HS-5 (cell line): Measurements from ENCODE around the gene BTRC.

Experiments used
- DNase-seq: peaks from one replicate; pipeline ENCODE4 v3.0.0-alpha.2; 2012; ENCODE audit warnings: low read depth

BTRC gene

DNA sequence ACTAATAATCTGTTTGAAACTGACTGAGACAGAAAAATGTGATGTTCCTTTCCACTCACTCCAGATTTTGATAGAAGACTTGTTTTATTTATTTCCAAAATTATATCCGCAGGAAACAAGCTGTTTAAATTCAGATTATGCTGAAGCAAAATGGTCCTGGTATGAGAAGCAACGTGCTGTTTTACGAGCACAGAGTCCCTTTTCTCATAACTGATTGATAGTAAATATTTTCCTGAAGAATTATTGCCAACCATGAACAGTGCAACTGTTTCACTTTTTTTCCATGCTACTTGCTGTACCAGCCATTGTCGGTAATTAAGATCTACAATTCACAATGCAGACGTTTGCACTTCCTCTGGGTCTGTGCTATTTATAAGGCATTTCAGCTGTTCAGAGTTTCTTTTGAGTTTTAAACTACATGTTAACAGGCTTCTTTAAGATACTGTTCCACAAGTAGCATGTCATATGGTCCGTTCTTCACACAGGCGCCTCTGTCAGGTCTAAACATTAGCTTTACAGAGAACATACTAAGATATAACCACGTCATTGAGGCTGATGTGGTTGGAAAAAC, 130.3 kb downstream of the BTRC start:
- no peak for DNase-seq

- DNase-seq = no peak
Measured at GRCh38 chr10:101485207-101485606, 131.2 kb downstream of the BTRC start.

DNA sequence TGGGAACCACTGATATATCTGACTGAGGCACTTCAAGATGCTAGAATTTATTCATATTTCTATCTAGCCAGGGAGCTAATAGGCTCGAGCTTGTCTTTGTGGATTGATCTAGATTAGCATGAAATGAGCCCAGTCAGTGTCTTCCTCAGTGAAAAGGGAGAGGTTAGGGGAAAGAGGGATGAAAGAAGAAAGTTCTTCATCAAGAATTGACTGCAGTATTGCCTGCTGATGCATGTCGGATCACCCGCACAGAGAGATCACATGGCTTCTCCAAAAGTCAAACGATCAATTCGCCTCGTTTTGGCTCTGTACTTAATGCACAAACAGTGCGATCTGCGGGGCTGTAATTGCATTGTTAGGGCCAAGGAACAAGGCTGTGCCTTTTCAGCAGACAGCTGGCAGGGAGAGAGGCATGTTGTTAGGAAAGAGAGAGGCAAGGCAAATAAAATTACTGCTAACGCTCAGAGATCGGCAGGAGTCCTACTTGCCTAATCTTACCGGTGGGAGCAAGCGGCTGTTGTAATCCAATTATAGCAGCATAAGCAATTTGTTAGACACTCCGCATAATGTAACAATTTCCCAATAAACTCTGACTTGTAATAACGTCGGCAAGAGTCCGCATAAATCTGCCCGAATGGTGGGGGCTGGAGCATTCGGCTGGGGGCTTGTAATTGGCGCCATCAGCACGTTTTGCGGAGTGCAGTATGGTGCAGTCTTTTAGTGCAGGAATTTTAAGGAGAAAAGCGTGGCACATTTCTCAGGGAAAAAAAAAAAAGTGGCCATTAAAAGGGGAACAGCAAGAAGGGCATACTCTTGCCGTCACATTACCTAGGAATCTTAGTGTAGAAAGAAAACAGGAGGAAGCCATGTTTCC, 132.0 kb downstream of the BTRC start:
- DNase-seq = no peak

DNA sequence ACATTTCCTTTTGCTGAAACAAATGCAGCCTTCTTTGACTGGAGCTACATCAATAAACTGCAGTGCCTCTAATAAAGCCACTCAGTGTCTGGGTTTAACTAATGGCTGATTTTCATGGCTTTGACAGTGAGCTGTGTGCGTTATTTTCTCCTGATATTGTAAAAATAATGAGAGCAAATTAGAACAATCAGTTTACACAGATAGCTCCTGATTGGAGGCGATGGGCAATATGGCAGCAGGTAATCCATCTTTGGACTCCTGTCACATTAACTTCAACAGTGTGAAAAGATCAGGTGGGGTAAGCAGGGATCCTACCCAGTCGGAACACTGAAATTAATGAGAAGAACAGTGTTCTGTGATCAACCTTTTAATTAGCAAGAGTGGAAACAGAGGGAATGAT, 133.4 kb downstream of the BTRC start:
- DNase-seq = no peak

- DNase-seq = no peak
Measured at GRCh38 chr10:101489355-101489754, 135.4 kb downstream of the BTRC start.

DNA sequence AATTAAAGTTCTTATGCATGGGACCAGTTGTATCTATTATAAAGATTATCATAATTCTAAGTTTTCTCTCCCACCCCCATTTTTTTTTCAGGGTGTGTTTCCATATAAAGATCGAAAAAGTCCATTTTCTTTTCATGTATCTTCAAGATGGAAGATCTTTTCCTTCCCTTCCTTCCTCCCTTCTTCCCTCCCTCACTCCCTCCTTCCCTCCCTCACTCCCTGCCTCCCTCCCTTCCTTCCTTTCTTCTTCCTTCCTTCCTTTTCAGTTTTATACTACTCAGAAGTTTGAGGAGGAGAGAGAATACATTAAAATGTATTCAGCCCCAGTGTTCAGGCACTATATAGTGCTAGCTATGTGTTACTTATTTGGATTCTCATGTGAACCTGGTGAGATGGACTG, 136.1 kb downstream of the BTRC start:
- DNase-seq = no peak

GRCh38 chr10:101492205-101492604, 138.2 kb downstream of the BTRC start:
- no peak for DNase-seq

DNA sequence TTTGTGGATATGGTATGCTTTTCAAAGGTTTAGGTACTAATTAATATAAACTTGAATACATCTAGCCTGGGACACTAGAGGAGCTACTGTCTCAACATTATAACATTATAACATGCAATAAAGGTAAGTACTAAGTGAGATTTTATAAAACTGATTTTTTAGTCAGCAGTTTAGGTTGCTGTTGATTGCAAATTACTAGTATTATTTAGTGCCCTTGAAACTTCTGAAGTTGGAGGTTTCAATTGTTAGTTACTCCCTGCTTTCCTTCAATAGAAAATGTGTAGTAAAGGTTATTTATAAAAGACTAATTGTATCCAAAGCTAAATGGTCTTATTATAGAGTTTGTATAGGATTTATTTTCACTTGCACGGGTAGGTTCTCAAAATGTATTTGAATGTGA, 138.8 kb downstream of the BTRC start:
- no peak for DNase-seq

- DNase-seq = no peak
Measured at GRCh38 chr10:101493249-101493648, 139.3 kb downstream of the BTRC start.

DNA sequence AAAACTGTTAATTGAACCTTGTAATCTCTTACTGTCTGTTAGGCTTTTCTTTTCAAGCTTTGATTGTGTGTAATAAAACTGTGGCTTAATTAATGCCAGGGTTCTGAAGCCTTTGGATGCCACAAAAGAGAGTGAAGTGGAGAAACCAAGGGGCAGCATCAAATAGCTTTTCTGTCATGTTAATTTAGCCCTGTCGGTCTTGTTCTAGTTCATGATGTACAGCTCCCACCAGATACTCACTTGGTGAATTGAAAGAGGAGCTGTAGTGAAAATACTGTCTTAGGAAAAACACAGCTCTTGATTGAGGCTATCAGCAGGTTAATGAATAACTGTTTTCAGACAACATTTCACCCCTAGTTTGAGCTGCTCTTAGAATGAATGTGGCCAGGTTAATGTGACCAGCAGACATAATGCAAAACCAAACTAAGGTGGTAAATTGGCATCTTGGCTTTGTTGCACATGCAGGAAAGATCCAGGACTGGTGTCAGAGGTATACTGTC, 139.9 kb downstream of the BTRC start:
- DNase-seq = no peak

GRCh38 chr10:101494650-101495049, 140.7 kb downstream of the BTRC start:
- DNase-seq = no peak

DNA sequence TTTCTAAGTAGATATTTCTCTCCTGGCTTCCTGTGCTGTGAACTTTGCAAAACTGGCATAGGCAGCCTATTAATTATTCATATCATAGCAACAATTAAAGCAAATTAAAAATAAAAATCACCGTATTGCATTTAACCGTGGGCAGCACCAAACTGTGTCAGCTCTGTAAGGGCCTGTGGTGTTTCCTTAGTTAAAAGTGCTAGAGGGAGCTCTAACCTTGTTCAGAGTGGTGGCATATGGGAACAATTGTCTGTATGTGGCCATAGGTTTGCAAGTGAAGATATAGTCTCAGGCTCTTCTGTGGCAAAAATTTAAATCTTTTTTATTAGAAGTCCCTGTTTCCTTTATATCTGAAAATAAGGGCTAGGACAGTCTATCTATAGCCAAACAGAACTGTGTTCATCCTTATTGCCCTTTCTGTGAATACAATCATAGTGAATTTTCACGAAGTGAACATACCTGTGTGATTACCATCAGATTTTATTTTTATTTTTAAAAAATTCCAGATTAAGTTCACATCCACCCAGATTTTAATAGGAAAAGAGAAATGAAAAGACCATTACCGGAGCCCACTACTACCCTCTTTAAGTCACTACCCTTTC, 141.5 kb downstream of the BTRC start:
- DNase-seq = no peak

DNA sequence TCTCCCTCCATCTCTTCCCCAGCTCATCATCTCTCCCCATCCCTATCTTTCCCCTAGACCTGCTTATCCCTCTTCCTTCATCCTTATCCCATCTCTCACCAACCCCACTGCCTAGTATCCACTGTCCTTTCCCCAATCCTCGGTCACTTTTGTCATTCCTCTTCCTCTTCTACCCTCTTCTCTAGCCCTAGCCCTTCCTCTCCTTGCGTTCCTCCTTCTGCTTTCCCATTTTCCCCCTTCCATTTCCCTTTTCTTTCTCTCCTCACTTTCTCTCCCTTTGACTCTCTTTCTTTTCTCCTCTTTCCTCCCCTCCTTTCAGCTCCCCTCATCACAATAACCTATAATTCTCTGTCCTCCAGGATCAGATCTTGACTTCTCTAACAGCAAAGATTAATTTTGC, 150.5 kb downstream of the BTRC start:
- no peak for DNase-seq

DNA sequence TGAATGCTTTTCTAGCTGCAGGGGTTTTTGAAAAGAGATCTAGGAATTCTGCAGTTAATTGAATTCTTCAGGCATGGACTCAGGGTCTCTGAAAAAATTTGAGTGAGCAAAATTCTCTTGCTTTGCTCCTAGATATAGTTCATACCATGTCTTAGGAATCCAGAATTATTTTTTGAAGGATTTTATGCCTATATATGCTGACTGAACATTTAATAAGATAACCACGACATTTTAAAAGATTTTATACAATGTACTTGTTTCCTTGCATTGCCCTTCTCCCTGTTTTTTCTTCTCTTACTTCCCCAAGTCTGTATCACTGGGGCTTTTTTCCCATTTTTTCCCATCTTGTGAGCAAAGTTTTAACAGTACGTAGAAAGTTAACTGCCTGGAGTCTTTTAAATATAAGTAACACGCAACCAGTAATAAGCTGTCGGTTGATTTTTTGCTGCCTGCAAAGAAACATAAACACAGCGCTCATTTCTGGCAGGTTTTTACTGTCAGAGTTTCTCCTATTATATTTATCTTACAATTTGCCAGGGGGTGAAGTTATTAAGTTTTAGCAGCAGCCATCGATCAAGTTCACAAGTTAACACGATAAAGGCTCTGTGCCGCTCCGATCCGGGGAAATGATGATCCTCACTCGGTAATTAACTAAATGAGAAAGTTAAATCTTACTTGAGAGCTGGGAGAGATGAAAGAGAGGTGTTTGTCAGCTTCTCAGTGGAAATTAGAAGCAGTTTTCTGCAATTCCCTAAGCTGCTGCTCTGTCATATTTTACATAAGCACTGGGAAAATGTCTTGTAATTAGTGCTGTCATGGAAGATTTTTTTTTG, 153.1 kb downstream of the BTRC start:
- no peak for DNase-seq

- DNase-seq = no peak
Measured at GRCh38 chr10:101507828-101508227, 153.9 kb downstream of the BTRC start.

GRCh38 chr10:101511938-101512337, 158.0 kb downstream of the BTRC start:
- no peak for DNase-seq

- DNase-seq = peak; percentile 14
Measured at GRCh38 chr10:101512738-101513137, 158.8 kb downstream of the BTRC start.

DNA sequence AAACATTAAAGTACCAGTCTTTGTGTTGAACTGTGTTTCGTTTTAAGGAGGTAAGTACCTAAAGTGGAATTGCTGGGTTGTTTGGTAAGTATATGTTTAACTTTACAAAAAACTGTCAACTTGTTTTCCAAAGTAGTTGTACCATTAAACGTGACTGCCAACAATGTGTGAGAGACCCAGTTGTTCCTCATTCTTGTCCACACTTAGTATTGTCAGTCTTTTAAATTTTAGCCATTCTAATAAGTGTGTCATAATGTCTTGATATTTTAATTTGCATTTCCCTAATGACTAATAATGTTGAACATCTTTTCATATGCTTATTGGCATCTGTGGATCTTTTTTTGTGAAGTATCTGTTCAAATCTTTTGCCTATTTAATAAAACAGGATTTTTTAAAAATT, 159.8 kb downstream of the BTRC start:
- DNase-seq = no peak

DNA sequence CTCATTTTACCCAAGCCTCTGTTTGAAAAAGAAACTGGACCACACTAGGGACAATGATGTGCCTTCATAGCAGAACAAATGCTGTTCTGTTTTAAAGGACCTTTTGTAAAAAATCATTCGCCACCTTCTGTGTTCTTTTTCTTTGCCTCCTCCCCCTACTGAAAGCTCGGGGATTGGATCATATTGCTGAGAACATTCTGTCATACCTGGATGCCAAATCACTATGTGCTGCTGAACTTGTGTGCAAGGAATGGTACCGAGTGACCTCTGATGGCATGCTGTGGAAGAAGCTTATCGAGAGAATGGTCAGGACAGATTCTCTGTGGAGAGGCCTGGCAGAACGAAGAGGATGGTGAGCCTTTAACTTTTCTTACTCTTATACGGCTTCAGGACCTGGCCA, 171.9 kb downstream of the BTRC start:
- no peak for DNase-seq

- no peak for DNase-seq
Measured at GRCh38 chr10:101529207-101529606, 175.2 kb downstream of the BTRC start.

- no peak for DNase-seq
Measured at GRCh38 chr10:101529725-101530553, 176.0 kb downstream of the BTRC start.
